WI38 (cell line): ENCODE results near the gene COL15A1.
"Not testable (repeated sequence)": the region's sequence is repeated elsewhere in the genome, so short reads cannot be mapped to it uniquely, and the experiment has no call there.

ENCODE experiments used
- H3K4me3 ChIP-seq: 2 replicates; pipeline ENCODE4 v1.5.1; 2011; ENCODE audit warnings: low read depth, mild to moderate bottlenecking, control low read depth, low read length
- CTCF ChIP-seq: IDR thresholded peaks from 2 replicates; pipeline ENCODE4 v1.5.1; 2012; ENCODE audit warnings: low read depth, mild to moderate bottlenecking, control low read depth, low read length

COL15A1 gene

GRCh38 chr9:98906273-98907040 lies 37.2 kb upstream of the COL15A1 start:
- no peak overlapping the region for H3K4me3 ChIP-seq
- no peak for TF ChIP-seq CTCF

GRCh38 chr9:98907055-98907454 lies 36.7 kb upstream of the COL15A1 start:
- TF ChIP-seq CTCF, result no peak
- H3K4me3 ChIP-seq, result no peak overlapping the region

GRCh38 chr9:98908897-98909634 lies 34.6 kb upstream of the COL15A1 start:
- H3K4me3 ChIP-seq, result no peak overlapping the region
- TF ChIP-seq CTCF, result no peak

- H3K4me3 ChIP-seq, result no peak overlapping the region
- TF ChIP-seq CTCF, result no peak
Measured at GRCh38 chr9:98909935-98910334, 33.8 kb upstream of the COL15A1 start.

GRCh38 chr9:98911042-98911441 lies 32.7 kb upstream of the COL15A1 start:
- TF ChIP-seq CTCF, result no peak
- no peak overlapping the region for H3K4me3 ChIP-seq

GRCh38 chr9:98911738-98912137 lies 32.0 kb upstream of the COL15A1 start:
- not testable (repeated sequence) for H3K4me3 ChIP-seq

GRCh38 chr9:98912450-98912849 lies 31.3 kb upstream of the COL15A1 start:
- TF ChIP-seq CTCF, result no peak
- H3K4me3 ChIP-seq, result no peak overlapping the region
